ENCODE results near the gene AGAP2. TPM values are rescaled to one million over a fixed set of nuclear protein-coding genes. Genes with fewer than 3 reads are reported as not detected.

Gene AGAP2
- total and polyA plus RNA-seq, 2 of the 13 experiments (the other 11 are each of a cell fraction or from before 2014, with no cell fraction given) = 0.38 to 0.45 TPM

GRCh38 chr12:57744777-57745484 is 6.4 kb upstream of the AGAP2 start, which contains the start of gene TSPAN31 (continued):
- TF ChIP-seq, protein P1, sequence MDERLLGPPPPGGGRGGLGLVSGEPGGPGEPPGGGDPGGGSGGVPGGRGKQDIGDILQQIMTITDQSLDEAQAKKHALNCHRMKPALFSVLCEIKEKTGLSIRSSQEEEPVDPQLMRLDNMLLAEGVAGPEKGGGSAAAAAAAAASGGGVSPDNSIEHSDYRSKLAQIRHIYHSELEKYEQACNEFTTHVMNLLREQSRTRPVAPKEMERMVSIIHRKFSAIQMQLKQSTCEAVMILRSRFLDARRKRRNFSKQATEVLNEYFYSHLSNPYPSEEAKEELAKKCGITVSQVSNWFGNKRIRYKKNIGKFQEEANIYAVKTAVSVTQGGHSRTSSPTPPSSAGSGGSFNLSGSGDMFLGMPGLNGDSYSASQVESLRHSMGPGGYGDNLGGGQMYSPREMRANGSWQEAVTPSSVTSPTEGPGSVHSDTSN (CRISPR knock-in tag; IDR thresholded peaks at IDR 0.05) = peak; percentile 90
- TF ChIP-seq NFIC (IDR thresholded peaks at IDR 0.05; ENCODE audit: low read length) (0 out of 2 replicates have a peak, but pooled peaks have one; percentile 37), ATF6 (CRISPR knock-in tag; conservative IDR thresholded peaks at IDR 0.05) (no peak), BRF2 (CRISPR knock-in tag; IDR thresholded peaks at IDR 0.05) (no peak), MXD1 (CRISPR knock-in tag; IDR thresholded peaks at IDR 0.05) (no peak), SNAPC2 (CRISPR knock-in tag; IDR thresholded peaks at IDR 0.05) (no peak), ZNF782 (CRISPR knock-in tag; IDR thresholded peaks at IDR 0.05; ENCODE audit: borderline replicate concordance) (no peak), HDAC2 (CRISPR knock-in tag; IDR thresholded peaks at IDR 0.05) (0 out of 2 replicates have a peak, but pooled peaks have one; percentile 11), ZNF558 (CRISPR knock-in tag; IDR thresholded peaks at IDR 0.05; ENCODE audit: borderline replicate concordance) (no peak), ATF3 (CRISPR knock-in tag; IDR thresholded peaks at IDR 0.05) (no peak), PTBP1 (IDR thresholded peaks at IDR 0.05; ENCODE audit: low read depth, low read length, poor library complexity, severe bottlenecking) (no peak)
- TF ChIP-seq, protein P2, sequence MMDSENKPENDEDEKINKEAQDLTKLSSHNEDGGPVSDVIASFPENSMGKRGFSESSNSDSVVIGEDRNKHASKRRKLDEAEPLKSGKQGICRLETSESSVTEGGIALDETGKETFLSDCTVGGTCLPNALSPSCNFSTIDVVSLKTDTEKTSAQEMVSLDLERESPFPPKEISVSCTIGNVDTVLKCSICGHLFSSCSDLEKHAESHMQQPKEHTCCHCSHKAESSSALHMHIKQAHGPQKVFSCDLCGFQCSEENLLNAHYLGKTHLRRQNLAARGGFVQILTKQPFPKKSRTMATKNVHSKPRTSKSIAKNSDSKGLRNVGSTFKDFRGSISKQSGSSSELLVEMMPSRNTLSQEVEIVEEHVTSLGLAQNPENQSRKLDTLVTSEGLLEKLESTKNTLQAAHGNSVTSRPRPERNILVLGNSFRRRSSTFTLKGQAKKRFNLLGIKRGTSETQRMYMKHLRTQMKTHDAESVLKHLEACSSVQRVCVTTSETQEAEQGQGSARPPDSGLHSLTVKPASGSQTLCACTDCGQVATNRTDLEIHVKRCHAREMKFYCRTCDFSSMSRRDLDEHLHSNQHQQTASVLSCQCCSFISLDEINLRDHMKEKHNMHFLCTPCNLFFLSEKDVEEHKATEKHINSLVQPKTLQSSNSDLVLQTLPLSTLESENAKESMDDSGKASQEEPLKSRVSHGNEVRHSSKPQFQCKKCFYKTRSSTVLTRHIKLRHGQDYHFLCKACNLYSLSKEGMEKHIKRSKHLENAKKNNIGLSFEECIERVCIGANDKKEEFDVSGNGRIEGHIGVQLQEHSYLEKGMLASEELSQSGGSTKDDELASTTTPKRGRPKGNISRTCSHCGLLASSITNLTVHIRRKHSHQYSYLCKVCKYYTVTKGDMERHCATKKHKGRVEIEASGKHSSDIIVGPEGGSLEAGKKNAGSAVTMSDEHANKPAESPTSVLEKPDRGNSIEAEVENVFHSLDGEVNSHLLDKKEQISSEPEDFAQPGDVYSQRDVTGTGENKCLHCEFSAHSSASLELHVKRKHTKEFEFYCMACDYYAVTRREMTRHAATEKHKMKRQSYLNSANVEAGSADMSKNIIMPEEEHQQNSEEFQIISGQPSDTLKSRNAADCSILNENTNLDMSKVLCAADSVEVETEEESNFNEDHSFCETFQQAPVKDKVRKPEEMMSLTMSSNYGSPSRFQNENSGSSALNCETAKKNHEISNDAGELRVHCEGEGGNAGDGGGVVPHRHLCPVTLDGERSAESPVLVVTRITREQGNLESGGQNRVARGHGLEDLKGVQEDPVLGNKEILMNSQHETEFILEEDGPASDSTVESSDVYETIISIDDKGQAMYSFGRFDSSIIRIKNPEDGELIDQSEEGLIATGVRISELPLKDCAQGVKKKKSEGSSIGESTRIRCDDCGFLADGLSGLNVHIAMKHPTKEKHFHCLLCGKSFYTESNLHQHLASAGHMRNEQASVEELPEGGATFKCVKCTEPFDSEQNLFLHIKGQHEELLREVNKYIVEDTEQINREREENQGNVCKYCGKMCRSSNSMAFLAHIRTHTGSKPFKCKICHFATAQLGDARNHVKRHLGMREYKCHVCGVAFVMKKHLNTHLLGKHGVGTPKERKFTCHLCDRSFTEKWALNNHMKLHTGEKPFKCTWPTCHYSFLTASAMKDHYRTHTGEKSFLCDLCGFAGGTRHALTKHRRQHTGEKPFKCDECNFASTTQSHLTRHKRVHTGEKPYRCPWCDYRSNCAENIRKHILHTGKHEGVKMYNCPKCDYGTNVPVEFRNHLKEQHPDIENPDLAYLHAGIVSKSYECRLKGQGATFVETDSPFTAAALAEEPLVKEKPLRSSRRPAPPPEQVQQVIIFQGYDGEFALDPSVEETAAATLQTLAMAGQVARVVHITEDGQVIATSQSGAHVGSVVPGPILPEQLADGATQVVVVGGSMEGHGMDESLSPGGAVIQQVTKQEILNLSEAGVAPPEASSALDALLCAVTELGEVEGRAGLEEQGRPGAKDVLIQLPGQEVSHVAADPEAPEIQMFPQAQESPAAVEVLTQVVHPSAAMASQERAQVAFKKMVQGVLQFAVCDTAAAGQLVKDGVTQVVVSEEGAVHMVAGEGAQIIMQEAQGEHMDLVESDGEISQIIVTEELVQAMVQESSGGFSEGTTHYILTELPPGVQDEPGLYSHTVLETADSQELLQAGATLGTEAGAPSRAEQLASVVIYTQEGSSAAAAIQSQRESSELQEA (CRISPR knock-in tag; IDR thresholded peaks at IDR 0.05; ENCODE audit: not compliant biosample characterization) = no peak
- TF ChIP-seq, protein P3, sequence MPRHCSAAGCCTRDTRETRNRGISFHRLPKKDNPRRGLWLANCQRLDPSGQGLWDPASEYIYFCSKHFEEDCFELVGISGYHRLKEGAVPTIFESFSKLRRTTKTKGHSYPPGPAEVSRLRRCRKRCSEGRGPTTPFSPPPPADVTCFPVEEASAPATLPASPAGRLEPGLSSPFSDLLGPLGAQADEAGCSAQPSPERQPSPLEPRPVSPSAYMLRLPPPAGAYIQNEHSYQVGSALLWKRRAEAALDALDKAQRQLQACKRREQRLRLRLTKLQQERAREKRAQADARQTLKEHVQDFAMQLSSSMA (CRISPR knock-in tag; IDR thresholded peaks at IDR 0.05) = no peak
